ENCODE measurements around the gene LRRFIP1.

The LRRFIP1 gene

DNA sequence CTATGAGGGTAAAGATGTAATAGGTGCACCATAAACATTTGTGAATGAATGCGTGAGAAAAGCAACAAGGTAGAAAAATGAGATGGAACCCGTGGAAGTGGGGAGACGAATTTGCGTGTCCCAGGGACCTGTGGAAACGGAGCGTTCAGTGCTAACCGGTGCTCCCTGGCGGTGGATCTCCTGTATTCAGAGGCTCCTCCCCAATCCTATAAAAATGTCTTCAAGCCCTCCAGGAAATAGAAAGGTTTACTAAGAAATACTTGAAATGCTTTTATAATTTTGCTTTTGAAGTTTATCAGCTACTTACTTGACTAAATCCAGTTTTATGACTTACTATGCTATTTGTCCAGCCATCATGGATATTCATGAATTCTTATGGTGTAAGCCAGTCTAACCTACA lies 108.4 kb downstream of the LRRFIP1 start:
- Histone ChIP-seq H3K9ac (ENCODE audit: low read length) (no peak overlapping the region), H3K79me2 (ENCODE audit: low read length) (no peaks in the 10 kb centered on the region), H3K36me3 (replicated peaks; ENCODE audit: low read depth, low read length) (no peaks in the 10 kb centered on the region), H3K4me2 (ENCODE audit: low read length) (no peak overlapping the region), H3K9me3 (ENCODE audit: insufficient read depth, low read length) (no peaks in the 10 kb centered on the region), H4K20me1 (ENCODE audit: insufficient read depth, low read length) (no peaks in the 10 kb centered on the region), H3K4me1 (ENCODE audit: low read length) (no peaks in the 10 kb centered on the region), H3K27ac (ENCODE audit: low read length) (no peak overlapping the region), H3K4me3 (ENCODE audit: low read length) (no peak overlapping the region), H3K27me3 (ENCODE audit: low read depth, low read length) (no peaks in the 10 kb centered on the region), H2AFZ (ENCODE audit: low read depth, low read length) (no peak overlapping the region)
- TF ChIP-seq, protein P1, sequence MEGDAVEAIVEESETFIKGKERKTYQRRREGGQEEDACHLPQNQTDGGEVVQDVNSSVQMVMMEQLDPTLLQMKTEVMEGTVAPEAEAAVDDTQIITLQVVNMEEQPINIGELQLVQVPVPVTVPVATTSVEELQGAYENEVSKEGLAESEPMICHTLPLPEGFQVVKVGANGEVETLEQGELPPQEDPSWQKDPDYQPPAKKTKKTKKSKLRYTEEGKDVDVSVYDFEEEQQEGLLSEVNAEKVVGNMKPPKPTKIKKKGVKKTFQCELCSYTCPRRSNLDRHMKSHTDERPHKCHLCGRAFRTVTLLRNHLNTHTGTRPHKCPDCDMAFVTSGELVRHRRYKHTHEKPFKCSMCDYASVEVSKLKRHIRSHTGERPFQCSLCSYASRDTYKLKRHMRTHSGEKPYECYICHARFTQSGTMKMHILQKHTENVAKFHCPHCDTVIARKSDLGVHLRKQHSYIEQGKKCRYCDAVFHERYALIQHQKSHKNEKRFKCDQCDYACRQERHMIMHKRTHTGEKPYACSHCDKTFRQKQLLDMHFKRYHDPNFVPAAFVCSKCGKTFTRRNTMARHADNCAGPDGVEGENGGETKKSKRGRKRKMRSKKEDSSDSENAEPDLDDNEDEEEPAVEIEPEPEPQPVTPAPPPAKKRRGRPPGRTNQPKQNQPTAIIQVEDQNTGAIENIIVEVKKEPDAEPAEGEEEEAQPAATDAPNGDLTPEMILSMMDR (IDR thresholded peaks at IDR 0.05; ENCODE audit: low read depth, low read length): no peak
- TF ChIP-seq EZH2phosphoT487 (IDR thresholded peaks at IDR 0.05; ENCODE audit: low read depth): no peak

DNA sequence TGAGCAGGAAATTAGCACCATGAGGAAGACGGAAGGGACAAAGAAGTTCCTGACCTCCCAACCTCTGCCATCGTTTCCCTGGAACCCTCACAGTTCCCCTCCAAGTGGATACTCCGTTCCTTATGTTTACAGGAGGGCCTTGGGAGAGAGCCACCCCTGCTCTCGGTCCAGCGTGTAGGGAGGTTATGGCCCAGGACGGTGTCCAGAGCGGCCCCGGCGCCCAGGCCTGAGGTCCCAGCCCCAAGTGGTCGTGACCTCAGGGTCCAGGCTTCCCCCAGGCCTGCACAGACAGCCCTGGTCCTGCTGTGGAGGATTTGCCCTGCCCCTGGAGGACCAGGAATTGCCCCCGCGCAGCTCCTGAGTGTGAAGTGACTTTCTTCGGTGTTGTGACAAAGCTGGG lies 109.4 kb downstream of the LRRFIP1 start:
- Histone ChIP-seq H3K9ac (ENCODE audit: low read length) (no peak overlapping the region), H3K27me3 (ENCODE audit: low read depth, low read length) (no peaks in the 10 kb centered on the region), H3K79me2 (ENCODE audit: low read length) (no peaks in the 10 kb centered on the region), H3K36me3 (replicated peaks; ENCODE audit: low read depth, low read length) (no peaks in the 10 kb centered on the region), H3K9me3 (ENCODE audit: insufficient read depth, low read length) (no peaks in the 10 kb centered on the region), H3K4me3 (ENCODE audit: low read length) (no peak overlapping the region), H2AFZ (ENCODE audit: low read depth, low read length) (no peak overlapping the region), H3K4me1 (ENCODE audit: low read length) (no peaks in the 10 kb centered on the region), H4K20me1 (ENCODE audit: insufficient read depth, low read length) (no peaks in the 10 kb centered on the region), H3K27ac (ENCODE audit: low read length) (no peak overlapping the region), H3K4me2 (ENCODE audit: low read length) (no peak overlapping the region)
- TF ChIP-seq, protein P1 (IDR thresholded peaks at IDR 0.05; ENCODE audit: low read depth, low read length): no peak
- no peak for TF ChIP-seq EZH2phosphoT487 (IDR thresholded peaks at IDR 0.05; ENCODE audit: low read depth)

GRCh38 chr2:237737196-237737865 lies 109.9 kb downstream of the LRRFIP1 start:
- Histone ChIP-seq H3K9ac (ENCODE audit: low read length) (no peak overlapping the region), H3K36me3 (replicated peaks; ENCODE audit: low read depth, low read length) (no peaks in the 10 kb centered on the region), H3K27me3 (ENCODE audit: low read depth, low read length) (no peaks in the 10 kb centered on the region), H4K20me1 (ENCODE audit: insufficient read depth, low read length) (0 out of 2 replicates have a peak, but pooled peaks cover 2% of the 10 kb centered on the region), H3K27ac (ENCODE audit: low read length) (no peak overlapping the region), H3K4me3 (ENCODE audit: low read length) (no peak overlapping the region), H3K4me2 (ENCODE audit: low read length) (no peak overlapping the region), H3K4me1 (ENCODE audit: low read length) (no peaks in the 10 kb centered on the region), H3K9me3 (ENCODE audit: insufficient read depth, low read length) (no peaks in the 10 kb centered on the region), H3K79me2 (ENCODE audit: low read length) (no peaks in the 10 kb centered on the region), H2AFZ (ENCODE audit: low read depth, low read length) (no peak overlapping the region)
- TF ChIP-seq, protein P1 (IDR thresholded peaks at IDR 0.05; ENCODE audit: low read depth, low read length): no peak
- no peak for TF ChIP-seq EZH2phosphoT487 (IDR thresholded peaks at IDR 0.05; ENCODE audit: low read depth)

- Histone ChIP-seq H2AFZ (ENCODE audit: low read depth, low read length) (no peak overlapping the region), H4K20me1 (ENCODE audit: insufficient read depth, low read length) (0 out of 2 replicates have a peak, but pooled peaks cover 2% of the 10 kb centered on the region), H3K9me3 (ENCODE audit: insufficient read depth, low read length) (no peaks in the 10 kb centered on the region), H3K9ac (ENCODE audit: low read length) (no peak overlapping the region), H3K36me3 (replicated peaks; ENCODE audit: low read depth, low read length) (no peaks in the 10 kb centered on the region), H3K4me2 (ENCODE audit: low read length) (no peak overlapping the region), H3K4me1 (ENCODE audit: low read length) (no peaks in the 10 kb centered on the region), H3K27me3 (ENCODE audit: low read depth, low read length) (no peaks in the 10 kb centered on the region), H3K4me3 (ENCODE audit: low read length) (no peak overlapping the region), H3K79me2 (ENCODE audit: low read length) (no peaks in the 10 kb centered on the region), H3K27ac (ENCODE audit: low read length) (no peak overlapping the region)
- TF ChIP-seq EZH2phosphoT487 (IDR thresholded peaks at IDR 0.05; ENCODE audit: low read depth): no peak
- TF ChIP-seq, protein P1 (IDR thresholded peaks at IDR 0.05; ENCODE audit: low read depth, low read length): no peak
Observed at GRCh38 chr2:237738255-237738654, 110.9 kb downstream of the LRRFIP1 start.
